ENCODE measurements around the gene KIF12.

- TF ChIP-seq POLR2A (IDR thresholded peaks at IDR 0.05; ENCODE audit: low read depth, low read length): no peak
- TF ChIP-seq POLR2AphosphoS5 (IDR thresholded peaks at IDR 0.05; ENCODE audit: low read depth, low read length): no peak
- TF ChIP-seq TAF1 (IDR thresholded peaks at IDR 0.05; ENCODE audit: low read depth, low read length): no peak
- TF ChIP-seq PAX5 (IDR thresholded peaks at IDR 0.05; ENCODE audit: insufficient read depth, low read length, severe bottlenecking): no peak
These were observed 44.0 kb downstream of the KIF12 start for GRCh38 chr9:114055061-114055460.

Data from GM12891 (cell line).